GM21619 (cell line): ENCODE data around the gene C10orf90.

Experiments used
- ATAC-seq: cut with Tn5 transposase; IDR thresholded peaks from one replicate; pipeline ENCODE4 v1.9.1; 2021; ENCODE audit not compliant: unreplicated experiment

C10orf90 gene

DNA sequence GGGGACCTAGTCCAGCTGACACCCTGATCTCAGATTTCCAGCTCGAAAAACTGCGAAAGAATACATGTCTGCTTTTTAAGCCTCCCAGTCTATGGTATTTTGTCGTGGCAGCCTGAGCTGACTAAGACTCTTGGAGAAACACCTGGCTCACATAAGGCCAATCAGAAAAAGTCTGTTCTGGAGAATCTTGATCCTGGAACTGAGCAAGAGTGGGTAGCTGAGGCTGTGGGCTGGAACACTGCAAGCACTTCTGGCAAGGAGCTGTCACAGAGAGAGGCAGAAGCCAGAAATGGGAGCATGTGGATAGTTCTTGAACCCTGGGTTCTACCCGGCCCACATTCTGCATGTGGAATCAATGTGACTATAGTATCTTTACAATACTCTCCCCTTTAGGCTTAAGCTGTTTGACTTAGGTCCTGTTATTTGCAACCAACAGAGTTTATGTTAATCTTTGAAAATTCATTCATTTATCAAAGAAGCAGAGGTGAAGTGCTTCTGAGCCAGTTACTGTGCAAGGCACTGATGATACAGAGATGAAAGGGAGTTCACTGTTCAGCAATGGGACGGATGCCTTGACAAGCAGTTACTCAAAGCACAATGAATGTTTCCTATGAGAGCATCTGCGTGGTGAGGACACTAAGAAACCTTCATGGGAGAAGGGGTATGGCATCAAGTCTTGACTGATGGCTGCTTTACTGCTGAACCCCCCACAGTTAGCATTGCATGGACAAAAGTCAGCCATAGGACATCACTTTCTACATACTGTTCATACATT, 4.4 kb upstream of the C10orf90 start:
- no peak for ATAC-seq

DNA sequence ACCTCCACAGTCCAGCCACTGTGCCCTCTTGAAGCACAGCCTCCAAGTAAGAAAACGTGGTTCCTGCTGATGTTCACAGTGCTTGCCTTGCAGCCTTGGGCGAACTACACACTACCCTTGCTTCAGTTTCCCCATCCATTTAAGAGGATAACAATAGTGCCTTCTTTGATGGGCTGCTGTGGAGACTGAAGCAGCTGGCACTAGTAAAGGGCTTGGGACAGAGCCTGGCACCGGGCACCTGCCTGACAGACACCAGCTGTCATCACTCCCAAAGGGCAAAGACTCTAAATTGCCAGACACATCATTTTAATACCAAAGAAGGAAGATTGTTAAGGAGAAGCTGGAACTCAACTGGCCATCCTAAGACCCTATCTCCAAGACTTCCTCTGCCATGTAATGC, 3.1 kb upstream of the C10orf90 start:
- ATAC-seq = no peak

GRCh38 chr10:126671402-126671975, 996 bp upstream of the C10orf90 start:
- ATAC-seq = no peak

DNA sequence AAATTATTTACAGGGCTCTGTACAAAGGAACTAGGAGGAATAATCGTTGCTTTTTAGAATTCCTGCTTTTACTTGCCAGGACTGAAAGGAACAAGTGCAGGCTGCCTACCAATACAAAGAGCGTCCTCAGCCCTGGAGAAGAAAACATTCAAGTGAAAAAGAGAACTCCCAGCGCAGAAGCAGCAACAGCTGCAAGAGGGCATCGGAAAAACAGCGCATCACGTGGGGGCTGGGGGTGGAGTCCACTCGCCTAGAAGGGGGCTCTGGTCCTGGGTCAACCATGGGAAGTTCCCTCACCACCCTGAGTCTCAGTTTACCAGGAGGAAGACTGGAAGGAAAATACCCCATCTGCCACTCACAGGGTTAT, 385 bp upstream of the C10orf90 start:
- no peak for ATAC-seq

GRCh38 chr10:126669168-126669567, 1.3 kb downstream of the C10orf90 start:
- no peak for ATAC-seq

GRCh38 chr10:126668505-126668904, 2.0 kb downstream of the C10orf90 start:
- ATAC-seq = no peak

DNA sequence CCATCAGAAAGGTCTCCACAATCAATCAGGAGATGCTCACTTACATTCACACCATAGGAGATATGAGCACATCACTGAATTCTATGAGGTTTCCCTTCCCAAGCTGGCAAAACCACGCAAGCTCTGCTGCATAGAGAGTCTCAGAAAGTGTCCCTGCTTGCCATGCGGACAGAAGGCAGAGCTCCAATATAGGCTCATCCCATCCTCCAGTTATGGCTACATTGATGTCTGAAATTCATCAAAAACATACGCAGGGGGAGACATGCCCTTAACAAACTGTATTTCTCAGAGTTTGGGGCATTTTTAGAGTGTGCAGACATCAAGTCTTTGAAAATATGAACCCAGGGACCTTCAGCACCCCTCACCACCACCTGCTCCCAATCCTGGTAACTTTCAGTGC, 2.9 kb downstream of the C10orf90 start:
- ATAC-seq = no peak

DNA sequence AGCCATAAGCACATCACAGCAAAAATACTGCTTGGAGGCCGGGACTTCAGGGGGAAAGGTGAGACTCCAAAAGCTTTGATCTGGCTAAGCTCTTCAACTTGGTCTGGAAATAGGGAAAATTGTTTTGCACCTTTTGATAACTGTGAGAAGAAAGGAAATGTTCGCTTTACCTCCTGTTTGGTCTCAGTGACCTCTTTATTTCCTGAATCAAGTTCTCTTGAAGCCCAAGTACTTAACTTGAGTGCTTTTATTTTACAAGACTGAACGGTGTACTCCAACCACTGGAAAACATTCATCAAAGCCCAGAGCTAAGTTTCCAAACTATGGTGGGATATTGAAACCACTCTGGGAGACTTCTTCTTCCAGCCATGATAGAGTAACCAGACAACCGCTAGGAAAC, 5.3 kb downstream of the C10orf90 start:
- no peak for ATAC-seq

- ATAC-seq = no peak
These were observed 6.6 kb downstream of the C10orf90 start for GRCh38 chr10:126663880-126664279.

- ATAC-seq = no peak
These were observed 7.2 kb downstream of the C10orf90 start for GRCh38 chr10:126663328-126663727.

GRCh38 chr10:126661841-126662515, 8.5 kb downstream of the C10orf90 start:
- no peak for ATAC-seq

DNA sequence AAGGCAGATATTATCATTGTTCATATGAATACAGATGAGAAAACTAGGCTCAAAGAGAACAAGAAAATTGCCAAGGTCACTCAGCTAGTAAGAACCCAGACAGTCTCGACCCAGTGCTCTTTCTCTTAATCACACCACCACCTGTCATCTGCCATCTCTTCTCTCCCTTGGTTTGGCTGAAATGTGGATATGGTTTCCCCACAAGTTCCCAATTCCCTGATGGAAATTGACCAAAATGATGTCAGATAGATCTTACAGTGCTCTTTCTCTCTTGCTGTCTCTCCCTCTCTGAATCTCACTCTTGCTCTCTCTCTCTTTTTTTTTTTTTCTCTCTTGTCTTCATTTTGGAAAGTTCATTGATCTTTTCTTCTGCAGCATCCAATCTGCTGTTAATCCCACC, 9.1 kb downstream of the C10orf90 start:
- no peak for ATAC-seq

GRCh38 chr10:126659750-126660149, 10.7 kb downstream of the C10orf90 start:
- no peak for ATAC-seq

DNA sequence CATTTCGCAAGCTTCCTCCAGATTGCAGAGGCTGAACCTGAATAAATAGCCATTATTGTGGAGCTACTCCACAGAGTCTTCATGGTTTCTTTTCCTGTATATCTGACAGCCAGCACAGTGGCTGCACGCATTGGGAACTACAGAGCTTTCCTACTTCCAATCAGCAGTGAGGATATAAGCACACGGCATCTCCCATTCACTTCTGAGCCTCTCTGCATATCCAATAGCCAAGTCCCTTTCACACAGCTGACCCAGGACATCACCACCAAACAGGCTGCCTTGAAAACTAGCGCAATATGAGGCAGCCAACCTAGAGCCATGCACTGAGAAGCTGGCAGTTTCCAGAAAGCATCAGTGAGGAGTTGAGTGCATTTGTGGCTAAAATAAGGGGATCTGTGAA, 11.6 kb downstream of the C10orf90 start:
- ATAC-seq = no peak

GRCh38 chr10:126654579-126654978, 15.9 kb downstream of the C10orf90 start:
- ATAC-seq = no peak

GRCh38 chr10:126651467-126651866, 19.0 kb downstream of the C10orf90 start:
- ATAC-seq = no peak

GRCh38 chr10:126650161-126650560, 20.3 kb downstream of the C10orf90 start:
- no peak for ATAC-seq

- no peak for ATAC-seq
These were observed 23.4 kb downstream of the C10orf90 start for GRCh38 chr10:126647116-126647515.

DNA sequence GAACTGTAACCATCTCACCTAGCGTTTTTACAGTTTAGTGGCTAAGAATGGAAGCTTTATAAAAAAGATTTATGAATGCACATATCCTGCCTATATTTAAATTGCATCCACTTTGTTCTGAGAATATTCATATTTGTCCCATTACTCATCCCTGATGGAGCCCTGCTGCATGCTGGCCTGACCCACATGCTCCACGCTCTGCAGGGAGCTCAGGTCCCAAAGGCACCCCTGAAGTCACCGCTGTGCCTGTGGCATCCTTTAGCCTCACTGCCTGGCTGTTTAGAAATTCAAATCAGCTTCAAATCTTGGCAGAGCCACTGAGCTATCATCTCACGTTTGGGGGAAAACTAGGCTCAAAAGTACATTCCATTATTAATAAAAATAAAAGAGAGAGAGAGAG, 24.4 kb downstream of the C10orf90 start:
- ATAC-seq = no peak

GRCh38 chr10:126640401-126640800, 30.1 kb downstream of the C10orf90 start:
- ATAC-seq = no peak

GRCh38 chr10:126639084-126639483, 31.4 kb downstream of the C10orf90 start:
- no peak for ATAC-seq

DNA sequence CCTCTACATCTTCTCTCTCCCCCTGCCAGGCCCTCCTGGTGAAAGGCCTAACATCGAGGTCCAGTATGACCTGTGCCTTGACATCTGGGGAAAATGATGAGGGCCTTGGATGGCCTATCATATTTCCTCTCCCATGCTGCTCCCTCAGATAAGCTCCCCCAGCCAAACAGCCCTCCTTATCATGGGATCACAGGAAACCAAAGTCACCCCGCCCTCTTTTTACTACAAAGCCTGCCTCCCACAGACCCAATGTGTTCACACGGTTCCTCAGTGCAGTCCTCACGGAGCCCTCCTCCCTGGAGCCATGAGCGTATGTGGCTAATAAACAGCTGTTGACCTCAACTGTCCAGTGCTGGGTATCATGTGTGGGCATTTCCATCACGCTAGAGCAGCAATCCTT, 32.0 kb downstream of the C10orf90 start:
- ATAC-seq = no peak
